GM10266 (cell line): ENCODE measurements around the gene GNB1.
"Not testable (repeated sequence)": the region's sequence is repeated elsewhere in the genome, so short reads cannot be mapped to it uniquely, and the experiment has no call there.

ENCODE experiments used
- DNase-seq: peaks from one replicate; pipeline ENCODE4 v3.0.0; 2012; ENCODE audit errors: extremely low spot score

Gene GNB1

GRCh38 chr1:1737675-1738590 lies 153.0 kb downstream of the GNB1 start:
- not testable (repeated sequence) for DNase-seq
